CD4-positive, alpha-beta T cell (primary cell): ENCODE data around the gene DMPK. TPM values are rescaled to one million over a fixed set of nuclear protein-coding genes. Genes with fewer than 3 reads are reported as not detected.
A peak's percentile ranks its signal among the peaks of the same experiment; 100 is the strongest.

ENCODE experiments used
- ATAC-seq: fragments of 200-7000 bp; cut with Tn5 transposase; one replicate; pipeline ENCODE4 v1.10.0; 2022; ENCODE audit warnings: mild to moderate bottlenecking; ENCODE audit not compliant: poor library complexity
- CTCF ChIA-PET: fragments of 350-600 bp; sonication (Branson Sonifier 250); formaldehyde crosslinking; loops from one replicate; lab custom pipeline; 2021; ENCODE audit warnings: antibody characterized with exemption, inconsistent platforms; lab: Charles Lee
- POLR2A ChIA-PET: fragments of 350-600 bp; sonication (Branson Sonifier 250); formaldehyde crosslinking; loops from one replicate; lab custom pipeline; 2021; ENCODE audit warnings: antibody characterized with exemption, inconsistent platforms; lab: Charles Lee
- DNase-seq, 14 experiments: peaks; one replicate each; pipeline ENCODE4 v3.0.0-alpha.2; 2013 to 2020; ENCODE audit warnings: mixed read lengths in 2 of 14
- H3K27ac ChIP-seq, 2 donors: one replicate each; pipeline versions ENCODE4 v1.5.1 to v1.7.0; 2013; ENCODE audit warnings: low read length in 2 of 2, low read depth in 1 of 2, mild to moderate bottlenecking in 1 of 2
- H3K27me3 ChIP-seq, 2 experiments: 1 replicate in 1 of 2; 2 replicates in 1 of 2; pipeline versions ENCODE4 v1.6.1 to v1.7.0; 2013; ENCODE audit warnings: low read length in 2 of 2, control low read depth in 1 of 2, mild to moderate bottlenecking in 1 of 2, moderate library complexity in 1 of 2; ENCODE audit not compliant: insufficient read depth in 2 of 2, control insufficient read depth in 1 of 2
- H3K36me3 ChIP-seq: one replicate; pipeline ENCODE4 v1.6.1; 2013; ENCODE audit warnings: low read length, control low read depth; ENCODE audit not compliant: insufficient read depth
- H3K4me1 ChIP-seq: one replicate; pipeline ENCODE4 v1.6.1; 2013; ENCODE audit warnings: low read length, control low read depth; ENCODE audit not compliant: insufficient read depth
- H3K4me3 ChIP-seq: one replicate; pipeline ENCODE4 v1.5.1; 2013; ENCODE audit warnings: mild to moderate bottlenecking, low read length, moderate library complexity
- H3K9me3 ChIP-seq, 2 experiments: 1 replicate in 1 of 2; 2 replicates in 1 of 2; pipeline versions ENCODE4 v1.6.1 to v1.7.0; 2013; ENCODE audit warnings: low read length in 2 of 2, mild to moderate bottlenecking in 2 of 2, control low read depth in 1 of 2, moderate library complexity in 1 of 2; ENCODE audit not compliant: control insufficient read depth in 1 of 2, insufficient read depth in 1 of 2
- H3K27ac Mint-ChIP-seq: one replicate; pipeline ENCODE4 v1.8.0; 2020; ENCODE audit warnings: mixed read lengths
- H3K27me3 Mint-ChIP-seq: one replicate; pipeline ENCODE4 v1.8.0; 2021; ENCODE audit warnings: mixed read lengths
- H3K36me3 Mint-ChIP-seq: one replicate; pipeline ENCODE4 v1.8.0; 2021; ENCODE audit warnings: low read depth, mixed read lengths
- H3K4me1 Mint-ChIP-seq: one replicate; pipeline ENCODE4 v1.8.0; 2021; ENCODE audit warnings: low read depth, mixed read lengths
- H3K4me3 Mint-ChIP-seq: one replicate; pipeline ENCODE4 v1.8.0; 2020; ENCODE audit warnings: mild to moderate bottlenecking, mixed read lengths
- H3K9me3 Mint-ChIP-seq: one replicate; pipeline ENCODE4 v1.8.0; 2020; ENCODE audit warnings: mixed read lengths
- intact Hi-C, 2 experiments: fragments of 100-400 bp; cut with DNase I in 1 of 2; cut with micrococcal nuclease in 1 of 2; formaldehyde crosslinking; loops; one replicate each; pipeline versions ENCODE4 v1.15.1 to v1.9.0; 2023 to 2025; cut with DNase I, micrococcal nuclease
- total RNA-seq, 174 experiments: library from RNA in 2 of 174; stranded (reverse) in 2 of 174; gene quantifications; one replicate each; pipeline ENCODE4 v1.2.3 and lab custom pipeline; 2021 to 2026
- TF ChIP-seq, protein P1 (sequence below): fragments of 200-600 bp; IDR thresholded peaks from one replicate; pipeline ENCODE4 v1.8.0; 2022; ENCODE audit warnings: antibody characterized with exemption, mild to moderate bottlenecking

DMPK gene
- total RNA-seq, 2 experiments from 2014 or later: 24.0 to 24.9 TPM

DNA sequence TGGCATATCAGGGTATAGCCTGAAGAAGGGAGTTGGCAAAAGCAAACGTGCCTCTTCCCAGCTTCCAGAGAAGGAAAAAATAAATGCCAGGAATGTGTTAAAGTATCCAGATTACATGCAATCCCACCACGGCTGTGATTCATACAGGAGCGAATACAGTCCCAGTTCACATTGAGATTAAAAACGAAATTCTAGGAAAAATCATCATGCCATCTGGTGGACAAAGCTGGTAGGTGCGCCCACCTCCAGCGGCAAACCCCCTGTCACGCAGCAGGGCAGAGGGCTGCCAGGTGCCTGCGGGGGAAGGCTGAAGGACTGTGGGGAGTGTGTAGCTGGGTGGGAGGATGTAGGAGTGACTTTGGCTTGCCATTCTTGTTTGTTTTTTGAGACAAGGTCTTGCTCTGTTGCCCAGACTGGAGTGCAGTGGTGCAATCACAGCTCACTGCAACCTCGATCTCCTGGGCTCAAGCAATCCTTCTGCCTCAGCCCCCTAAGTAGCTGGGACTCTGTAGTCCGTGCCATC lies 16.8 kb upstream of the DMPK start:
- Mint-ChIP-seq H3K27me3 (peaks cover 39% of the 10 kb centered on the region), H3K4me1 (peaks cover 11% of the 10 kb centered on the region), H3K27ac (no peak overlapping the region), H3K4me3 (no peak overlapping the region), H3K9me3 (no peaks in the 10 kb centered on the region), H3K36me3 (no peaks in the 10 kb centered on the region)
- peaks cover 28 to 33% of the 10 kb centered on the region in 2 experiments for H3K27me3 ChIP-seq
- DNase-seq: peak in 13 of 14 experiments; percentile 33 to 82 (median 52)
- no peaks in the 10 kb centered on the region for H3K9me3 ChIP-seq
- H3K27ac ChIP-seq: no peak overlapping the region
- H3K4me3 ChIP-seq: no peak overlapping the region
- ChIA-PET CTCF (interaction anchor here (0.6 to 7.0 kb wide), 9 partner anchors 9 to 371 kb away, joined by 3 to 172 read pairs (median 5); partner anchors contain the start of genes FBXO46, QPCTL and SIX5), POLR2A (interaction anchor here (0.9 to 3.6 kb wide), 5 partner anchors 20 to 86 kb away, joined by 3 to 52 read pairs (median 3); partner anchors contain the start of gene SIX5)
- peak; percentile 96 for ATAC-seq
- H3K36me3 ChIP-seq: no peaks in the 10 kb centered on the region
- H3K4me1 ChIP-seq: peaks cover 7% of the 10 kb centered on the region
- intact Hi-C loops: loop anchor here (1.0 to 10.0 kb wide), 2 partner anchors 29 to 196 kb away; partner anchors contain the start of gene CCDC61 (in 1 of the 2)
- TF ChIP-seq, protein P1, sequence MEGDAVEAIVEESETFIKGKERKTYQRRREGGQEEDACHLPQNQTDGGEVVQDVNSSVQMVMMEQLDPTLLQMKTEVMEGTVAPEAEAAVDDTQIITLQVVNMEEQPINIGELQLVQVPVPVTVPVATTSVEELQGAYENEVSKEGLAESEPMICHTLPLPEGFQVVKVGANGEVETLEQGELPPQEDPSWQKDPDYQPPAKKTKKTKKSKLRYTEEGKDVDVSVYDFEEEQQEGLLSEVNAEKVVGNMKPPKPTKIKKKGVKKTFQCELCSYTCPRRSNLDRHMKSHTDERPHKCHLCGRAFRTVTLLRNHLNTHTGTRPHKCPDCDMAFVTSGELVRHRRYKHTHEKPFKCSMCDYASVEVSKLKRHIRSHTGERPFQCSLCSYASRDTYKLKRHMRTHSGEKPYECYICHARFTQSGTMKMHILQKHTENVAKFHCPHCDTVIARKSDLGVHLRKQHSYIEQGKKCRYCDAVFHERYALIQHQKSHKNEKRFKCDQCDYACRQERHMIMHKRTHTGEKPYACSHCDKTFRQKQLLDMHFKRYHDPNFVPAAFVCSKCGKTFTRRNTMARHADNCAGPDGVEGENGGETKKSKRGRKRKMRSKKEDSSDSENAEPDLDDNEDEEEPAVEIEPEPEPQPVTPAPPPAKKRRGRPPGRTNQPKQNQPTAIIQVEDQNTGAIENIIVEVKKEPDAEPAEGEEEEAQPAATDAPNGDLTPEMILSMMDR: peak; percentile 91

DNA sequence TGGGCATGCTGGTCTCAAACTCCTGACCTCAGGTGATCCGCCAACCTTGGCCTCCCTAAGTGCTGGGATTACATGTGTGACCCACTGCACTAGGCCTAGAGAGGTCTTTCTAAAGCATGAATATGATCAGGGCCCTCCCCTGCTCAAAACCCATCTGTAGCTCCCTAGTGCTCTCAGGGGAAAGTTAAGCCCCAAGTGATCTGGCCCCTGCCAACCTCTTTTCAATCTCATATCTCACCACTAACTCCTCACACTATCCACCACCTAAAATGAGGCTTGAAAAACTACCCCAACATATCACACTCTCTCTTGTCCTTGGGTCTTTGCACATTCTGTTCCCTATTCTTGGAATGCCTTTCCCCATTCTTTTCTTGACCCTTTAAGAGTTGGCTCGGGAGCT lies 12.3 kb upstream of the DMPK start:
- Histone ChIP-seq H3K4me1 (peaks cover 37% of the 10 kb centered on the region), H3K4me3 (no peak overlapping the region), H3K27me3 (peaks cover 23 to 29% of the 10 kb centered on the region in 2 experiments), H3K27ac (no peak overlapping the region), H3K36me3 (peaks cover 4% of the 10 kb centered on the region), H3K9me3 (no peaks in the 10 kb centered on the region)
- Mint-ChIP-seq H3K27ac (no peak overlapping the region), H3K9me3 (no peaks in the 10 kb centered on the region), H3K4me3 (peak overlapping the region; percentile 16), H3K36me3 (peaks cover 19% of the 10 kb centered on the region), H3K4me1 (peaks cover 45% of the 10 kb centered on the region), H3K27me3 (peaks cover 30% of the 10 kb centered on the region)
- TF ChIP-seq, protein P1: no peak
- POLR2A ChIA-PET: interaction anchor here (1.5 kb wide), 1 partner anchor 25 kb away, joined by 5 read pairs; the partner anchor contains the start of gene SIX5
- intact Hi-C loops: loop anchor here in 1 of 2 experiments (10.0 kb wide), 1 partner anchor 200 kb away; the partner anchor contains the start of gene CCDC61
- ATAC-seq (no peak), DNase-seq (no peak)
- CTCF ChIA-PET: interaction anchor here (1.2 to 7.0 kb wide), 2 partner anchors 22 to 23 kb away, joined by 3 to 172 read pairs; partner anchors contain the start of gene SIX5

DNA sequence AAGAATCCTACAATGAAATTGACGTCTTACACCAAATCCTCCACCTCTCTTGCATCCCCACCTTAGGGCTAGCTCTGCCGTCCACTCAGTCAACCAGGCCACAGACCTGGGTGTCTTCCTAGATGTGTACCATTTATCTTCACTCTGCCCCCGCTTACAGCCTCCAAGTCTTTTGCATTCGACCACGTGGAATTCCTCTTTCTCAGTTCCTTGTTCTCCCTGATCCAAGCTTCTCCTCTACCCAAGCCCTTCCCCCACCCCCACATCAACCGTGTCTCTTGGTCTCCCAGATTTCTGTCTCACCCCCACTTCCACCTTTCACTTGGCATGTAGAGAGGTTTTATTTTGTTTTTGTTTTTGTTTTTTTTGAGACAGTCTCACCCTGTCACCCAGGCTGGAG lies 11.6 kb upstream of the DMPK start:
- H3K27me3 ChIP-seq: peaks cover 22 to 23% of the 10 kb centered on the region in 2 experiments
- H3K27ac Mint-ChIP-seq: peak overlapping the region; percentile 81
- POLR2A ChIA-PET: interaction anchor here (1.4 to 5.5 kb wide), 2 partner anchors 21 to 24 kb away, joined by 13 to 50 read pairs; partner anchors contain the start of gene SIX5

More for the DNA sequence above, 11.6 kb upstream of the DMPK start:
- Histone ChIP-seq H3K27ac (no peak overlapping the region), H3K9me3 (no peaks in the 10 kb centered on the region), H3K36me3 (peaks cover 11% of the 10 kb centered on the region), H3K4me3 (no peak overlapping the region), H3K4me1 (peaks cover 32% of the 10 kb centered on the region)
- Mint-ChIP-seq H3K9me3 (no peaks in the 10 kb centered on the region), H3K27me3 (peaks cover 29% of the 10 kb centered on the region), H3K4me1 (peaks cover 44% of the 10 kb centered on the region), H3K4me3 (peak overlapping the region; percentile 39), H3K36me3 (peaks cover 27% of the 10 kb centered on the region)
- DNase-seq (no peak), ATAC-seq (no peak)
- intact Hi-C loops: loop anchor here (2.0 to 10.0 kb wide), 2 partner anchors 69 to 201 kb away; partner anchors contain the start of genes CCDC61 (in 1 of the 2) and SYMPK (in 1 of the 2)
- TF ChIP-seq, protein P1: no peak
- CTCF ChIA-PET: interaction anchor here (1.8 kb wide), 1 partner anchor 24 kb away, joined by 17 read pairs; no protein-coding TSS in a partner anchor
